HepG2 (cell line): ENCODE measurements around the gene MKS1. TPM values are rescaled to one million over a fixed set of nuclear protein-coding genes. Genes with fewer than 3 reads are reported as not detected.

Source experiments
- ATAC-seq: fragments of 200-7000 bp; cut with Tn5 transposase; 3 replicates; pipeline ENCODE4 v1.9.1; 2020; ENCODE audit warnings: mild to moderate bottlenecking, moderate library complexity
- BruUV-seq: library from RNA; stranded (reverse); fragments of 400-500 nt; replicated peaks from 2 replicates; lab custom pipeline; 2021; lab: Mats Ljungman, UMichigan
- CTCF ChIA-PET: fragments of 300-600 bp; formaldehyde crosslinking; extraction: SDS; loops from one replicate; lab custom pipeline; 2021; ENCODE audit warnings: low total read pairs, inconsistent platforms, low intra/inter-chr PET ratio; lab: Yijun Ruan, JAX
- POLR2A ChIA-PET: fragments of 350-600 bp; sonication (Branson Sonifier 250); formaldehyde crosslinking; loops from one replicate; lab custom pipeline; 2020; ENCODE audit warnings: antibody characterized with exemption, inconsistent platforms; lab: Yijun Ruan, JAX
- DNase-seq: peaks from one replicate; pipeline ENCODE4 v3.0.0-alpha.2; 2015; ENCODE audit warnings: low spot score
- FAIRE-seq: peaks from 3 replicates; lab custom pipeline; 2011; peaks lifted over from hg19 to GRCh38; lab: Jason Lieb, UNC
- H2AFZ ChIP-seq: one replicate; pipeline ENCODE4 v1.6.1; 2011; ENCODE audit warnings: low read length, inconsistent platforms
- H3K27ac ChIP-seq: fragments of 300-600 bp; 3 replicates; pipeline ENCODE4 v1.8.0; 2011; ENCODE audit warnings: mixed run types, mild to moderate bottlenecking, mixed read lengths, low read length, inconsistent platforms; ENCODE audit not compliant: insufficient read depth; ENCODE audit errors: extremely low read length
- H3K27me3 ChIP-seq, 2 experiments: fragments of 200-600 bp in 1 of 2; 2 replicates in 1 of 2; 3 replicates in 1 of 2; pipeline versions ENCODE4 v1.6.0 to v1.8.0; 2011; ENCODE audit warnings: low read length in 2 of 2, mild to moderate bottlenecking in 2 of 2, moderate library complexity in 2 of 2, inconsistent platforms in 1 of 2; ENCODE audit not compliant: insufficient read depth in 2 of 2, control insufficient read depth in 1 of 2
- H3K36me3 ChIP-seq, 2 experiments: fragments of 200-600 bp in 1 of 2; replicated peaks in 1 of 2; 2 replicates in 1 of 2; 3 replicates in 1 of 2; pipeline versions ENCODE4 v1.5.1 to v1.8.0; 2011; ENCODE audit warnings: low read length in 2 of 2, inconsistent platforms in 1 of 2; ENCODE audit not compliant: insufficient read depth in 2 of 2, control insufficient read depth in 1 of 2
- H3K4me1 ChIP-seq: 2 replicates; pipeline ENCODE4 v1.5.1; 2012; ENCODE audit warnings: low read length, inconsistent platforms; ENCODE audit not compliant: insufficient read depth
- H3K4me2 ChIP-seq: 2 replicates; pipeline ENCODE4 v1.6.0; 2011; ENCODE audit warnings: low read depth, low read length, inconsistent platforms
- H3K4me3 ChIP-seq, 3 experiments: fragments of 200-600 bp in 1 of 3; sonication (generic), shearing (Covaris generic) in 1 of 3; replicated peaks in 1 of 3; 2 replicates each; pipeline ENCODE4 v1.5.1; 2011 to 2016; ENCODE audit warnings: low read length in 3 of 3, inconsistent platforms in 2 of 3, low read depth in 2 of 3, mild to moderate bottlenecking in 2 of 3, control low read depth in 1 of 3, mixed read lengths in 1 of 3; ENCODE audit not compliant: insufficient read depth in 1 of 3
- H3K79me2 ChIP-seq: one replicate; pipeline ENCODE4 v1.6.1; 2011; ENCODE audit warnings: low read length, inconsistent platforms; ENCODE audit not compliant: insufficient read depth
- H3K9ac ChIP-seq: 2 replicates; pipeline ENCODE4 v1.6.0; 2011; ENCODE audit warnings: mild to moderate bottlenecking, low read depth, low read length, inconsistent platforms; ENCODE audit not compliant: insufficient read depth
- H3K9me3 ChIP-seq: 2 replicates; pipeline ENCODE4 v1.5.1; 2012; ENCODE audit warnings: mild to moderate bottlenecking, low read length
- H4K20me1 ChIP-seq: 2 replicates; pipeline ENCODE4 v1.6.0; 2011; ENCODE audit warnings: inconsistent platforms, mild to moderate bottlenecking, low read length, moderate library complexity; ENCODE audit not compliant: insufficient read depth
- ATAD3A ChIP-seq: sonication (generic); formaldehyde crosslinking; IDR thresholded peaks from 2 replicates; pipeline ENCODE4 v1.4.0; 2020; ENCODE audit warnings: missing genetic modification reagents
- GZF1 ChIP-seq: sonication (generic); formaldehyde crosslinking; IDR thresholded peaks from 2 replicates; pipeline ENCODE4 v1.5.1; 2020; ENCODE audit warnings: mild to moderate bottlenecking, missing genetic modification reagents
- PITX1 ChIP-seq: sonication (generic); formaldehyde crosslinking; IDR thresholded peaks from 2 replicates; pipeline ENCODE4 v1.5.1; 2020; ENCODE audit warnings: mild to moderate bottlenecking, missing genetic modification reagents
- ZBTB21 ChIP-seq: sonication (generic); formaldehyde crosslinking; IDR thresholded peaks from 2 replicates; pipeline ENCODE4 v1.4.0; 2020; ENCODE audit warnings: missing genetic modification reagents
- ZFP37 ChIP-seq: sonication (generic); formaldehyde crosslinking; IDR thresholded peaks from 2 replicates; pipeline ENCODE4 v1.4.0; 2020; ENCODE audit warnings: missing genetic modification reagents, borderline replicate concordance
- ZNF136 ChIP-seq: sonication (generic); formaldehyde crosslinking; IDR thresholded peaks from 2 replicates; pipeline ENCODE4 v1.8.1; 2022; ENCODE audit warnings: low read depth, mild to moderate bottlenecking, moderate library complexity, missing genetic modification reagents
- ZNF570 ChIP-seq: sonication (generic); formaldehyde crosslinking; IDR thresholded peaks from 2 replicates; pipeline ENCODE4 v1.4.0; 2020; ENCODE audit warnings: mild to moderate bottlenecking, missing genetic modification reagents, borderline replicate concordance
- WGBS: methylation state at CpG from one replicate; pipeline ENCODE4 v1.1.6; 2017; ENCODE audit warnings: low lambda C conversion rate; 5-methylcytosine and 5-hydroxymethylcytosine counted together
- in situ Hi-C: cut with HindIII; loops from 2 replicates; pipeline ENCODE4 v1.10.0; 2017; ENCODE audit warnings: low pct_unique_long_range_greater_than_20kb; ENCODE audit not compliant: extremely low pct_ligation_motif_present
- intact Hi-C: fragments of 100-400 bp; cut with micrococcal nuclease; formaldehyde crosslinking; loops from one replicate; pipeline ENCODE4 v1.10.0; 2022; ENCODE audit not compliant: unreplicated experiment
- polyA plus RNA-seq, 8 experiments: library from polyadenylated mRNA; depleted of rRNA in 3 of 8; stranded (reverse) in 7 of 8; unstranded in 1 of 8; fragments of >200 nt; fragmentation: Illumina TruSeq in 4 of 8; extraction: Trizol in 4 of 8; gene quantifications; 2 replicates each; pipeline versions ENCODE4 v1.2.1 to v1.2.3, GENCODE V29; 2011 to 2016; ENCODE audit warnings: low read depth in 4 of 8, missing spikeins in 1 of 8, mixed read lengths in 1 of 8; ENCODE audit not compliant: insufficient read depth in 1 of 8
- total RNA-seq, 5 experiments: library from RNA; depleted of rRNA; stranded (reverse); fragments of >200 nt; fragmentation: Illumina TruSeq; extraction: Trizol; gene quantifications; 2 replicates each; pipeline ENCODE4 v1.2.3, GENCODE V29; 2016; ENCODE audit warnings: low read depth in 1 of 5
- TF ChIP-seq, protein P1 (sequence below): sonication (generic); formaldehyde crosslinking; IDR thresholded peaks from 2 replicates; pipeline ENCODE4 v1.8.0; 2022; ENCODE audit warnings: missing genetic modification reagents, mild to moderate bottlenecking, borderline replicate concordance
- TF ChIP-seq, protein P2 (sequence below): IDR thresholded peaks from 2 replicates; pipeline ENCODE4 v1.6.1; 2016; ENCODE audit warnings: mild to moderate bottlenecking

The MKS1 gene
- total and polyA plus RNA-seq, 2 of the 13 experiments (the other 11 are each of a cell fraction or from before 2014, with no cell fraction given): 16.1 to 26.3 TPM

DNA sequence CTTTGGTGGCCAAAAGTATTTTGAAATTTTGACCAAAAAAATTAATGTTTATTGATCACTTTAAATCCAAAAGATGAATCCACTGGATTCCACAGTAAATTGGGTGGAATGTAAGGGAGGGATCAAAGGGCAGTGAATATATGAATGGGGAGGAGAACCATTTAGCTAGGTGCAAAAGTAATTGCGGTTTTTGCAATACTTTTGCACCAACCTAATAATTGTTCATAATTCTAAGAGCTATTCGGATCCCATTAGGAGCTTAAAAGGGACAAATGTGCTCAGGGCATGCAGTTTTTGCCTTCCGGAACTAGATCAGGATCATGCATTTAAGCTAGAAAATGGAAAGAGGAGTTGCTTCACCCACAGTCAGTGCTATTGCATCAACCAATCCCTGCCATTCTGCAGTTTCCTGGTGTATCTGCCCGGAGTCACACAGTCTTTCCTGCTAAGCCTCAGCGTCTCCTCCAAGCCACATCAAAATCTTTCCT is 19.1 kb upstream of the MKS1 start, which contains the start of gene LPO (continued):
- TF ChIP-seq ZBTB21 (CRISPR knock-in tag): no peak
- TF ChIP-seq ZFP37 (CRISPR knock-in tag): no peak
- TF ChIP-seq GZF1 (CRISPR knock-in tag): no peak
- TF ChIP-seq ZNF136 (CRISPR knock-in tag): no peak
- TF ChIP-seq, protein P1, sequence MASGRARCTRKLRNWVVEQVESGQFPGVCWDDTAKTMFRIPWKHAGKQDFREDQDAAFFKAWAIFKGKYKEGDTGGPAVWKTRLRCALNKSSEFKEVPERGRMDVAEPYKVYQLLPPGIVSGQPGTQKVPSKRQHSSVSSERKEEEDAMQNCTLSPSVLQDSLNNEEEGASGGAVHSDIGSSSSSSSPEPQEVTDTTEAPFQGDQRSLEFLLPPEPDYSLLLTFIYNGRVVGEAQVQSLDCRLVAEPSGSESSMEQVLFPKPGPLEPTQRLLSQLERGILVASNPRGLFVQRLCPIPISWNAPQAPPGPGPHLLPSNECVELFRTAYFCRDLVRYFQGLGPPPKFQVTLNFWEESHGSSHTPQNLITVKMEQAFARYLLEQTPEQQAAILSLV (CRISPR knock-in tag): no peak

DNA sequence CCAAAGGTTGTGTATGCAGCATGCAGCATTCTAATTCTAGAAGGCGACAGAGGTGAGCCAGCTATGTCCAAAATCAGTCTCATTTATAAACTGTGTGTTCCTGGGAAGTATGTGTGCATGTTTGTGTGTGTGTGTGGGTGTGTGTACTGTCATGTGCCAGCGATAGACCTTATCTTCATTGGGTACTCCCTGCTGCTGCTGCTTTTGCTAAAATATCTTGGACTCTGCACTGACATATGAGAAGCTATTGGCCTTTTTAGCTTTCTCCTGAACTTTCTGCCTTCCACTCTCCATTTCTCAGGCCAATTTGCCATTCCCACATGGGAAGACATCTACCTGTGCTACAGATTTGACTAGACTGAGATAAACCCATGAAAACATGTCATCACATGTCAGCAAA is 17.3 kb upstream of the MKS1 start:
- WGBS: 0% methylated on average over 2 of the region's 2 CpGs
- ATAC-seq: no peak
- no TSS peak for BruUV-seq
- DNase-seq: no peak
- TF ChIP-seq PITX1 (CRISPR knock-in tag): no peak
- TF ChIP-seq, protein P2, sequence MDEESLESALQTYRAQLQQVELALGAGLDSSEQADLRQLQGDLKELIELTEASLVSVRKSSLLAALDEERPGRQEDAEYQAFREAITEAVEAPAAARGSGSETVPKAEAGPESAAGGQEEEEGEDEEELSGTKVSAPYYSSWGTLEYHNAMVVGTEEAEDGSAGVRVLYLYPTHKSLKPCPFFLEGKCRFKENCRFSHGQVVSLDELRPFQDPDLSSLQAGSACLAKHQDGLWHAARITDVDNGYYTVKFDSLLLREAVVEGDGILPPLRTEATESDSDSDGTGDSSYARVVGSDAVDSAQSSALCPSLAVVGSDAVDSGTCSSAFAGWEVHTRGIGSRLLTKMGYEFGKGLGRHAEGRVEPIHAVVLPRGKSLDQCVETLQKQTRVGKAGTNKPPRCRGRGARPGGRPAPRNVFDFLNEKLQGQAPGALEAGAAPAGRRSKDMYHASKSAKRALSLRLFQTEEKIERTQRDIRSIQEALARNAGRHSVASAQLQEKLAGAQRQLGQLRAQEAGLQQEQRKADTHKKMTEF (CRISPR knock-in tag): no peak
- no peak for TF ChIP-seq ZNF570 (CRISPR knock-in tag)
- TF ChIP-seq ATAD3A (CRISPR knock-in tag): no peak
- no peaks in the 10 kb centered on the region for H3K4me1 ChIP-seq
- H3K27me3 ChIP-seq: peaks cover 1 to 55% of the 10 kb centered on the region in 2 experiments
- POLR2A ChIA-PET: no interaction called here
- no peaks in the 10 kb centered on the region for H3K79me2 ChIP-seq
- H3K4me3 ChIP-seq: no peak overlapping the region
- no peak overlapping the region for H3K4me2 ChIP-seq
- in situ Hi-C loops (no loop called here), intact Hi-C loops (no loop called here)
- H3K9ac ChIP-seq: no peak overlapping the region
- no peak overlapping the region for H2AFZ ChIP-seq
- no peaks in the 10 kb centered on the region for H4K20me1 ChIP-seq
- CTCF ChIA-PET: no interaction called here
- no peaks in the 10 kb centered on the region for H3K36me3 ChIP-seq
- H3K9me3 ChIP-seq: no peaks in the 10 kb centered on the region
- no peak for FAIRE-seq
- H3K27ac ChIP-seq: no peak overlapping the region
